NB4 (cell line): ENCODE results near the gene EPDR1.

Experiments used
- MAX ChIP-seq: IDR thresholded peaks from 2 replicates; pipeline ENCODE4 v1.6.1; 2011; ENCODE audit warnings: low read depth, low read length
- MYC ChIP-seq: IDR thresholded peaks from 2 replicates; pipeline ENCODE4 v1.6.1; 2011; ENCODE audit warnings: low read depth, low read length
- POLR2A ChIP-seq: IDR thresholded peaks from 2 replicates; pipeline ENCODE4 v1.6.1; 2011; ENCODE audit warnings: mild to moderate bottlenecking; ENCODE audit not compliant: insufficient read length; ENCODE audit errors: extremely low read depth
- TF ChIP-seq, protein P1 (sequence below): IDR thresholded peaks from one replicate; pipeline ENCODE4 v1.5.1; 2012; ENCODE audit warnings: low read depth, low read length

- TF ChIP-seq, protein P1, sequence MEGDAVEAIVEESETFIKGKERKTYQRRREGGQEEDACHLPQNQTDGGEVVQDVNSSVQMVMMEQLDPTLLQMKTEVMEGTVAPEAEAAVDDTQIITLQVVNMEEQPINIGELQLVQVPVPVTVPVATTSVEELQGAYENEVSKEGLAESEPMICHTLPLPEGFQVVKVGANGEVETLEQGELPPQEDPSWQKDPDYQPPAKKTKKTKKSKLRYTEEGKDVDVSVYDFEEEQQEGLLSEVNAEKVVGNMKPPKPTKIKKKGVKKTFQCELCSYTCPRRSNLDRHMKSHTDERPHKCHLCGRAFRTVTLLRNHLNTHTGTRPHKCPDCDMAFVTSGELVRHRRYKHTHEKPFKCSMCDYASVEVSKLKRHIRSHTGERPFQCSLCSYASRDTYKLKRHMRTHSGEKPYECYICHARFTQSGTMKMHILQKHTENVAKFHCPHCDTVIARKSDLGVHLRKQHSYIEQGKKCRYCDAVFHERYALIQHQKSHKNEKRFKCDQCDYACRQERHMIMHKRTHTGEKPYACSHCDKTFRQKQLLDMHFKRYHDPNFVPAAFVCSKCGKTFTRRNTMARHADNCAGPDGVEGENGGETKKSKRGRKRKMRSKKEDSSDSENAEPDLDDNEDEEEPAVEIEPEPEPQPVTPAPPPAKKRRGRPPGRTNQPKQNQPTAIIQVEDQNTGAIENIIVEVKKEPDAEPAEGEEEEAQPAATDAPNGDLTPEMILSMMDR: no peak
- TF ChIP-seq POLR2A (no peak), MAX (peak; percentile 50), MYC (peak; percentile 30; the same call in 1 of the 2 replicates)
These were observed 31.8 kb downstream of the EPDR1 start for GRCh38 chr7:37952240-37952639.
